HUES6 (cell line): ENCODE data around the gene OSBPL7.

ENCODE experiments used
- H3K27ac ChIP-seq: 2 replicates; pipeline ENCODE4 v1.7.0; 2013; ENCODE audit warnings: low read depth, mild to moderate bottlenecking, low read length, inconsistent platforms
- H3K27me3 ChIP-seq: 2 replicates; pipeline ENCODE4 v1.6.1; 2013; ENCODE audit warnings: low read length; ENCODE audit not compliant: control insufficient read depth, insufficient read depth
- H3K36me3 ChIP-seq: 2 replicates; pipeline ENCODE4 v1.6.1; 2013; ENCODE audit warnings: low read length; ENCODE audit not compliant: control insufficient read depth, insufficient read depth
- H3K4me1 ChIP-seq: 2 replicates; pipeline ENCODE4 v1.6.1; 2013; ENCODE audit warnings: low read length; ENCODE audit not compliant: control insufficient read depth, insufficient read depth
- H3K4me3 ChIP-seq: 2 replicates; pipeline ENCODE4 v1.5.1; 2013; ENCODE audit warnings: low read depth, low read length
- H3K9ac ChIP-seq: one replicate; pipeline ENCODE4 v1.6.1; 2013; ENCODE audit warnings: mild to moderate bottlenecking, low read length
- H3K9me3 ChIP-seq: 2 replicates; pipeline ENCODE4 v1.6.1; 2013; ENCODE audit warnings: low read depth, low read length; ENCODE audit not compliant: control insufficient read depth, insufficient read depth

The OSBPL7 gene

GRCh38 chr17:47836601-47837000 is 15.0 kb upstream of the OSBPL7 start:
- H3K9ac ChIP-seq = no peak overlapping the region
- no peak overlapping the region for H3K4me3 ChIP-seq
- peaks cover 16% of the 10 kb centered on the region; the same call in 1 of the 2 replicates for H3K4me1 ChIP-seq
- no peak overlapping the region for H3K27ac ChIP-seq
- no peaks in the 10 kb centered on the region for H3K27me3 ChIP-seq
- H3K36me3 ChIP-seq = peaks cover 24% of the 10 kb centered on the region
- no peaks in the 10 kb centered on the region for H3K9me3 ChIP-seq

GRCh38 chr17:47834756-47835155 is 13.2 kb upstream of the OSBPL7 start:
- peaks cover 6% of the 10 kb centered on the region; the same call in 1 of the 2 replicates for H3K4me1 ChIP-seq
- peaks cover 24% of the 10 kb centered on the region for H3K36me3 ChIP-seq
- no peak overlapping the region for H3K9ac ChIP-seq
- no peak overlapping the region for H3K27ac ChIP-seq
- no peaks in the 10 kb centered on the region for H3K27me3 ChIP-seq
- no peaks in the 10 kb centered on the region for H3K9me3 ChIP-seq
- H3K4me3 ChIP-seq = no peak overlapping the region

- Histone ChIP-seq H3K27me3 (no peaks in the 10 kb centered on the region), H3K36me3 (peaks cover 24% of the 10 kb centered on the region), H3K4me1 (peaks cover 6% of the 10 kb centered on the region; the same call in 1 of the 2 replicates), H3K9me3 (no peaks in the 10 kb centered on the region), H3K9ac (peak overlapping the region; percentile 53), H3K4me3 (peak overlapping the region; percentile 96), H3K27ac (no peak overlapping the region)
Measured at GRCh38 chr17:47831934-47832327, 10.3 kb upstream of the OSBPL7 start.

- Histone ChIP-seq H3K9me3 (no peaks in the 10 kb centered on the region), H3K4me3 (peak within 1 kb of the TSS; percentile 96), H3K27me3 (no peaks in the 10 kb centered on the region), H3K27ac (peak within 1 kb of the TSS; percentile 41; the same call in 1 of the 2 replicates), H3K36me3 (peaks cover 30% of the 10 kb centered on the region), H3K9ac (peak within 1 kb of the TSS; percentile 92), H3K4me1 (peaks cover 6% of the 10 kb centered on the region; the same call in 1 of the 2 replicates)
Measured at GRCh38 chr17:47831003-47831933, 9.7 kb upstream of the OSBPL7 start, which contains the start of the genes LRRC46 and MRPL10. TSS of gene LRRC46 (plus strand) at chr17:47831670. CDS start at chr17:47831990, 320 bp downstream. TSS of gene MRPL10 (minus strand) at chr17:47831541. CDS start at chr17:47831511, 30 bp downstream.

GRCh38 chr17:47830396-47831002 is 8.9 kb upstream of the OSBPL7 start:
- peak overlapping the region; percentile 96 for H3K4me3 ChIP-seq
- no peak overlapping the region for H3K27ac ChIP-seq
- no peaks in the 10 kb centered on the region for H3K9me3 ChIP-seq
- H3K36me3 ChIP-seq = peaks cover 29% of the 10 kb centered on the region
- H3K27me3 ChIP-seq = no peaks in the 10 kb centered on the region
- peaks cover 6% of the 10 kb centered on the region; the same call in 1 of the 2 replicates for H3K4me1 ChIP-seq
- peak overlapping the region; percentile 92 for H3K9ac ChIP-seq

- Histone ChIP-seq H3K4me3 (peak overlapping the region; percentile 96; the same call in 1 of the 2 replicates), H3K36me3 (peaks cover 32% of the 10 kb centered on the region), H3K9me3 (no peaks in the 10 kb centered on the region), H3K27me3 (no peaks in the 10 kb centered on the region), H3K27ac (no peak overlapping the region), H3K9ac (no peak overlapping the region), H3K4me1 (peaks cover 6% of the 10 kb centered on the region; the same call in 1 of the 2 replicates)
Measured at GRCh38 chr17:47829870-47830269, 8.3 kb upstream of the OSBPL7 start.

- no peak overlapping the region for H3K4me3 ChIP-seq
- no peak overlapping the region for H3K27ac ChIP-seq
- no peak overlapping the region for H3K9ac ChIP-seq
- H3K9me3 ChIP-seq = no peaks in the 10 kb centered on the region
- H3K27me3 ChIP-seq = no peaks in the 10 kb centered on the region
- H3K36me3 ChIP-seq = peaks cover 42% of the 10 kb centered on the region
- peaks cover 13% of the 10 kb centered on the region for H3K4me1 ChIP-seq
Measured at GRCh38 chr17:47823519-47823918, 1.9 kb upstream of the OSBPL7 start.

- peaks cover 39% of the 10 kb centered on the region for H3K36me3 ChIP-seq
Measured at GRCh38 chr17:47822785-47823184, 1.2 kb upstream of the OSBPL7 start.

GRCh38 chr17:47821031-47821423 is 567 bp downstream of the OSBPL7 start:
- Histone ChIP-seq H3K4me3 (peak overlapping the region; percentile 73), H3K36me3 (peaks cover 35% of the 10 kb centered on the region), H3K27ac (no peak overlapping the region), H3K9me3 (no peaks in the 10 kb centered on the region), H3K27me3 (no peaks in the 10 kb centered on the region), H3K9ac (peak overlapping the region; percentile 49), H3K4me1 (peaks cover 13% of the 10 kb centered on the region)

More at GRCh38 chr17:47822785-47823184, 1.2 kb upstream of the OSBPL7 start:
- no peak overlapping the region for H3K4me3 ChIP-seq
- H3K27ac ChIP-seq = no peak overlapping the region
- H3K27me3 ChIP-seq = no peaks in the 10 kb centered on the region
- no peak overlapping the region for H3K9ac ChIP-seq
- peaks cover 13% of the 10 kb centered on the region for H3K4me1 ChIP-seq
- no peaks in the 10 kb centered on the region for H3K9me3 ChIP-seq

GRCh38 chr17:47820033-47820789 is 1.4 kb downstream of the OSBPL7 start:
- no peak overlapping the region for H3K27ac ChIP-seq
- peaks cover 36% of the 10 kb centered on the region for H3K36me3 ChIP-seq
- H3K4me1 ChIP-seq = peaks cover 13% of the 10 kb centered on the region
- no peaks in the 10 kb centered on the region for H3K27me3 ChIP-seq
- no peaks in the 10 kb centered on the region for H3K9me3 ChIP-seq
- H3K4me3 ChIP-seq = peak overlapping the region; percentile 73; the same call in 1 of the 2 replicates
- no peak overlapping the region for H3K9ac ChIP-seq
